Stromal cell of bone marrow (primary cell): ENCODE measurements around the gene ASIC3.
"Not testable (repeated sequence)": the region's sequence is repeated elsewhere in the genome, so short reads cannot be mapped to it uniquely, and the experiment has no call there.

Experiments
- DNase-seq: peaks from one replicate; pipeline ENCODE4 v3.0.0-alpha.2; 2012; ENCODE audit warnings: low read depth

Gene ASIC3

GRCh38 chr7:151047976-151048815 is at the start of gene ASIC3:
ASIC3 (plus strand) TSS chr7:151048531; CDS start chr7:151048886, 355 bp downstream.
- no peak for DNase-seq

- DNase-seq, result no peak
These were observed 49.3 kb upstream of the ASIC3 start for GRCh38 chr7:150999001-150999400.

- DNase-seq, result no peak
These were observed 48.7 kb upstream of the ASIC3 start for GRCh38 chr7:150999497-151000230.

GRCh38 chr7:151000897-151001495 is 47.3 kb upstream of the ASIC3 start:
- DNase-seq, result no peak

- no peak for DNase-seq
These were observed 46.8 kb upstream of the ASIC3 start for GRCh38 chr7:151001546-151001945.

GRCh38 chr7:151003572-151003971 is 44.8 kb upstream of the ASIC3 start:
- DNase-seq, result no peak

- no peak for DNase-seq
These were observed 42.8 kb upstream of the ASIC3 start for GRCh38 chr7:151005566-151005965.

GRCh38 chr7:151006590-151007300 is 41.6 kb upstream of the ASIC3 start:
- no peak for DNase-seq

GRCh38 chr7:151007469-151007898 is 40.8 kb upstream of the ASIC3 start:
- DNase-seq, result no peak

- DNase-seq, result no peak
These were observed 40.2 kb upstream of the ASIC3 start for GRCh38 chr7:151008143-151008510.

- DNase-seq, result no peak
These were observed 39.6 kb upstream of the ASIC3 start for GRCh38 chr7:151008511-151009323.

GRCh38 chr7:151009327-151010036 is 38.8 kb upstream of the ASIC3 start:
- DNase-seq, result no peak

- DNase-seq, result no peak
These were observed 38.4 kb upstream of the ASIC3 start for GRCh38 chr7:151010037-151010306.

- DNase-seq, result no peak
These were observed 37.8 kb upstream of the ASIC3 start for GRCh38 chr7:151010307-151011096.

- no peak for DNase-seq
These were observed 37.3 kb upstream of the ASIC3 start for GRCh38 chr7:151011097-151011409.

- not testable (repeated sequence) for DNase-seq
These were observed 36.7 kb upstream of the ASIC3 start for GRCh38 chr7:151011616-151012015.

GRCh38 chr7:151012031-151012692 is 36.2 kb upstream of the ASIC3 start:
- DNase-seq, result no peak

GRCh38 chr7:151012911-151013347 is 35.4 kb upstream of the ASIC3 start:
- DNase-seq, result no peak

- DNase-seq, result no peak
These were observed 35.0 kb upstream of the ASIC3 start for GRCh38 chr7:151013356-151013732.
